CD4-positive, alpha-beta memory T cell (primary cell): ENCODE data around the gene ATAD5. TPM values are rescaled to one million over a fixed set of nuclear protein-coding genes. Genes with fewer than 3 reads are reported as not detected.

ENCODE experiments used
- CTCF ChIA-PET: fragments of 350-600 bp; sonication (Branson Sonifier 250); formaldehyde crosslinking; loops from one replicate; lab custom pipeline; 2021; ENCODE audit warnings: inconsistent platforms; ENCODE audit not compliant: partially characterized antibody; lab: Charles Lee
- POLR2A ChIA-PET: fragments of 350-600 bp; sonication (Branson Sonifier 250); formaldehyde crosslinking; loops from one replicate; lab custom pipeline; 2021; ENCODE audit not compliant: partially characterized antibody; lab: Charles Lee
- DNase-seq, 5 donors: peaks; one replicate each; pipeline versions ENCODE4 v3.0.0 to v3.0.0-alpha.2; 2020 to 2022; ENCODE audit warnings: mixed read lengths in 1 of 5
- H3K27ac ChIP-seq: one replicate; pipeline ENCODE4 v1.7.0; 2013; ENCODE audit warnings: low read depth, low read length
- H3K27me3 ChIP-seq: 2 replicates; pipeline ENCODE4 v1.7.0; 2013; ENCODE audit warnings: mild to moderate bottlenecking, low read length, moderate library complexity; ENCODE audit not compliant: insufficient read depth
- H3K36me3 ChIP-seq: 2 replicates; pipeline ENCODE4 v1.7.0; 2013; ENCODE audit warnings: mild to moderate bottlenecking, low read length, moderate library complexity; ENCODE audit not compliant: insufficient read depth
- H3K4me1 ChIP-seq: 2 replicates; pipeline ENCODE4 v1.7.0; 2013; ENCODE audit warnings: mild to moderate bottlenecking, low read length, moderate library complexity; ENCODE audit not compliant: insufficient read depth
- H3K4me3 ChIP-seq, 2 donors: one replicate each; pipeline ENCODE4 v1.7.0; 2013; ENCODE audit warnings: low read length in 2 of 2, mild to moderate bottlenecking in 1 of 2
- H3K9me3 ChIP-seq, 2 donors: one replicate each; pipeline ENCODE4 v1.7.0; 2013; ENCODE audit warnings: low read length in 2 of 2, control low read depth in 1 of 2; ENCODE audit not compliant: control insufficient read depth in 1 of 2
- H3K27ac Mint-ChIP-seq, 7 donors: one replicate each; pipeline ENCODE4 v1.8.0; 2020 to 2021; ENCODE audit warnings: mixed read lengths in 7 of 7, mild to moderate bottlenecking in 6 of 7, inconsistent platforms in 3 of 7, moderate library complexity in 3 of 7
- H3K27me3 Mint-ChIP-seq, 2 donors: one replicate each; pipeline ENCODE4 v1.8.0; 2020 to 2021; ENCODE audit warnings: mixed read lengths in 2 of 2
- H3K36me3 Mint-ChIP-seq, 2 donors: one replicate each; pipeline ENCODE4 v1.8.0; 2020 to 2021; ENCODE audit warnings: mixed read lengths in 2 of 2, inconsistent platforms in 1 of 2, mild to moderate bottlenecking in 1 of 2
- H3K4me1 Mint-ChIP-seq, 4 donors: one replicate each; pipeline ENCODE4 v1.8.0; 2020 to 2021; ENCODE audit warnings: mixed read lengths in 4 of 4, mild to moderate bottlenecking in 1 of 4
- H3K4me3 Mint-ChIP-seq, 8 donors: one replicate each; pipeline ENCODE4 v1.8.0; 2020 to 2021; ENCODE audit warnings: mixed read lengths in 8 of 8, mild to moderate bottlenecking in 7 of 8, moderate library complexity in 6 of 8, inconsistent platforms in 3 of 8
- H3K9me3 Mint-ChIP-seq, 8 donors: one replicate each; pipeline ENCODE4 v1.8.0; 2020 to 2021; ENCODE audit warnings: mixed read lengths in 8 of 8, mild to moderate bottlenecking in 5 of 8, inconsistent platforms in 3 of 8, moderate library complexity in 1 of 8
- intact Hi-C: fragments of 100-400 bp; cut with micrococcal nuclease; formaldehyde crosslinking; loops from one replicate; pipeline ENCODE4 v1.15.1; 2023
- polyA plus RNA-seq, 2 donors: library from polyadenylated mRNA; unstranded; fragments of 300-500 nt; fragmentation: Illumina TruSeq; gene quantifications; one replicate each; pipeline ENCODE4 v1.2.3, GENCODE V29; 2021
- total RNA-seq, 2 experiments: library from RNA; stranded (reverse); gene quantifications; one replicate each; pipeline ENCODE4 v1.2.3, GENCODE V29; 2021

ATAD5 gene
- total and polyA plus RNA-seq, 4 experiments from 2014 or later, result 0.15 to 4.5 (median 3.2) TPM

DNA sequence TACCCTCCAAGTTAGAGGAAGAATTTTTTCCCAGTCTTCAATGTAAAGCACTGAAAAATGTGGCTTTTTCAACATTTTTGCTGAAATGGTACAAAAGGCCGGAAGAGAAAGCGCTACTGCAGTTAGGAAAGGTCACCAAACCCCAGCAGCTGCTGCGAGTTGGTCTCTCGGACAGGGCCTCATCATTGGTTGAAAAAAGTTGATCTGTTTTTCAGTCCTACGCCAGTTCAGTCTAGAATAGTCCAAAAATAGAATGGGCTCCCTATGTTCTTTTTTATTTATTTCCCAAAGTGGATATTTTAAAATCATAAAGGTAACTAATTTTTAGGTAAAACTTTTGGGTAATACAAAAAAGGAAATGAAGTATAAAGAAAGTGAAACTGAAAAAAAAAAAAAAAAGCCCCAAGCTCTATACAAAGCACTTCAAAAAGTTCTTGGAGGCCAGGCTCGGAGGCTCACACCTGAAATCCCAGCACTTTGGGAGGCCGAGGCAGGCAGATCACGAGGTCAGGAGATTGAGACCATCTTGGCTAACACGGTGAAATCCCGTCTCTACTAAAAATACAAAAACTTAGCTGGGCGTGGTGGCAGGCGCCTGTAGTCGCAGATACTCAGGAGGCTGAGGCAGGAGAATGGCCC lies 107.4 kb downstream of the ATAD5 start:
- Mint-ChIP-seq H3K36me3 (no peaks in the 10 kb centered on the region), H3K9me3 (no peaks in the 10 kb centered on the region), H3K27ac (peak overlapping the region; percentile 14 to 72 (median 45)), H3K4me1 (peaks cover 2 to 5% (median 3%) of the 10 kb centered on the region in 4 donors), H3K27me3 (no peaks in the 10 kb centered on the region), H3K4me3 (peak overlapping the region; percentile 27 to 75 (median 50))
- no peaks in the 10 kb centered on the region for H3K4me1 ChIP-seq
- no peak overlapping the region for H3K27ac ChIP-seq
- H3K27me3 ChIP-seq, result no peaks in the 10 kb centered on the region
- no peaks in the 10 kb centered on the region for H3K9me3 ChIP-seq
- no peaks in the 10 kb centered on the region for H3K36me3 ChIP-seq
- CTCF ChIA-PET, result interaction anchor here (0.9 kb wide), 1 partner anchor 278 kb away, joined by 3 read pairs; no protein-coding TSS in a partner anchor
- H3K4me3 ChIP-seq, result no peak overlapping the region
- POLR2A ChIA-PET, result interaction anchor here (0.7 kb wide), 1 partner anchor 374 kb away, joined by 4 read pairs; no protein-coding TSS in a partner anchor
- intact Hi-C loops, result no loop called here
- DNase-seq, result peak in 1 of 5 donors; percentile 6

DNA sequence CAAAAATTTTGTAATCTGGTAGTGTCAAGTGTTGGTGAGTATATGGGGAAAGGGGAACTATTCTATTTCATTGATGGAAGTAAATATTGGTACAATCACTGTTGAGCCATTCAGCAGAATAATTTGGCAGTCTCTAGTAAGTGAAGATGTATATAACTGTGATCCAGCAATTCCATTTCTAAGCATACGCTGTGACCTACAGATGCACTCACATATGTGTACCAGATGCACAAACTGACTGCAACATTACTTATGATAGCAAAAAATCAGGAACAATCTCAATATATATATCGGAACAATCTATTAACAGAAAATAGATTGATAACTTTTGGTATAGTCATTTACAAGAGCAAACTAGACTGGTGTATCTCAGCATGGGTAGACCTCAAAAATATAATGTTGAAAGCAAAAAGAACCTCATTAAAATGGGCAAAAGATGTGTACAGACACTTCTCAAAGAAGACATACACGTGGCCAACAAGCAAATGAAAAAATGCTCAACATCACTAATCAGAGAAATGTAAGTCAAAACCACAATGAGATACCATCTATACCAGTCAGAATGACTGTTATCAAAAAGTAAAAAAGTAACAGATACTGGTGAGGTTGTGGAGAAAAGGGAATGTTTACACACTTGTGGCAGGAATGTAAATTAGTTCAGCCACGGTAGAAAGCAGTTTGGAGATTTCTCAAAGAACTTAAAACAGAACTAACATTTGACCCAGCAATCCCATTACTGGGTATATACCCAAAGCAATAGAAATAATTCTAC lies 110.7 kb downstream of the ATAD5 start:
- POLR2A ChIA-PET, result no interaction called here
- no peak for DNase-seq
- Mint-ChIP-seq H3K27me3 (no peaks in the 10 kb centered on the region), H3K4me3 (no peak overlapping the region), H3K36me3 (no peaks in the 10 kb centered on the region), H3K9me3 (no peaks in the 10 kb centered on the region), H3K4me1 (peaks cover 2 to 5% (median 3%) of the 10 kb centered on the region in 4 donors), H3K27ac (no peak overlapping the region)
- CTCF ChIA-PET, result no interaction called here
- Histone ChIP-seq H3K9me3 (no peaks in the 10 kb centered on the region), H3K27ac (no peak overlapping the region), H3K27me3 (no peaks in the 10 kb centered on the region), H3K36me3 (no peaks in the 10 kb centered on the region), H3K4me3 (no peak overlapping the region), H3K4me1 (no peaks in the 10 kb centered on the region)
- intact Hi-C loops, result no loop called here

Other genes starting within 250 kb of the ATAD5 start
- gene CRLF3, start 7.3 kb upstream of the ATAD5 start, total RNA-seq, result 10 to 100 TPM; 92.7 to 95.0 TPM
- gene CRLF3, start 7.3 kb upstream of the ATAD5 start, polyA plus RNA-seq, result 100 to 1,000 TPM; 121 to 123 TPM
- gene TEFM, start 74.3 kb downstream of the ATAD5 start, total RNA-seq, result 10 to 100 TPM; 20.2 to 21.3 TPM
- 10 to 100 TPM; 20.8 to 21.2 TPM for gene TEFM, start 74.3 kb downstream of the ATAD5 start, polyA plus RNA-seq
- gene ADAP2, start 90.0 kb downstream of the ATAD5 start, total RNA-seq, result 1 to 10 TPM; 4.6 to 6.4 TPM
- not detected for gene ADAP2, start 90.0 kb downstream of the ATAD5 start, polyA plus RNA-seq
- gene RNF135, start 139.1 kb downstream of the ATAD5 start, total RNA-seq, result 1 to 10 TPM; 3.9 to 7.1 TPM
- 10 to 100 TPM in 1 of 2 donors, 1 to 10 TPM in 1; 8.4 to 10.5 TPM for gene RNF135, start 139.1 kb downstream of the ATAD5 start, polyA plus RNA-seq